CD4-positive, alpha-beta T cell treated with Interleukin-1 beta for 1 hour (primary cell): ENCODE measurements around the gene EFCC1.

Experiments
- DNase-seq, 2 donors: peaks; one replicate each; pipeline ENCODE4 v3.0.0-alpha.2; 2020 to 2022

The EFCC1 gene

GRCh38 chr3:129015388-129016105 lies 14.4 kb downstream of the EFCC1 start:
- peak; percentile 25 to 55 for DNase-seq

- peak; percentile 70 to 80 for DNase-seq
Measured at GRCh38 chr3:129016356-129016719, 15.2 kb downstream of the EFCC1 start.

GRCh38 chr3:129016720-129017483 lies 15.8 kb downstream of the EFCC1 start:
- peak; percentile 65 to 82 for DNase-seq

- no peak for DNase-seq
Measured at GRCh38 chr3:129017484-129017899, 16.4 kb downstream of the EFCC1 start.

- DNase-seq = no peak
Measured at GRCh38 chr3:129018271-129018670, 17.2 kb downstream of the EFCC1 start.

- DNase-seq = no peak
Measured at GRCh38 chr3:129018751-129019150, 17.6 kb downstream of the EFCC1 start.

GRCh38 chr3:129019266-129019665 lies 18.2 kb downstream of the EFCC1 start:
- DNase-seq = no peak

GRCh38 chr3:129020691-129021090 lies 19.6 kb downstream of the EFCC1 start:
- no peak for DNase-seq

GRCh38 chr3:129021140-129021551 lies 20.0 kb downstream of the EFCC1 start:
- no peak for DNase-seq

GRCh38 chr3:129022114-129023007 lies 21.3 kb downstream of the EFCC1 start:
- no peak for DNase-seq

- DNase-seq = no peak
Measured at GRCh38 chr3:129023008-129023358, 21.9 kb downstream of the EFCC1 start.

GRCh38 chr3:129023909-129024308 lies 22.8 kb downstream of the EFCC1 start:
- no peak for DNase-seq

GRCh38 chr3:129025108-129025507 lies 24.0 kb downstream of the EFCC1 start:
- no peak for DNase-seq

- DNase-seq = no peak
Measured at GRCh38 chr3:129025691-129026435, 24.8 kb downstream of the EFCC1 start.

GRCh38 chr3:129026728-129027543 lies 25.8 kb downstream of the EFCC1 start:
- DNase-seq = peak; percentile 94

GRCh38 chr3:129027544-129027880 lies 26.4 kb downstream of the EFCC1 start:
- DNase-seq = no peak

GRCh38 chr3:129028866-129029265 lies 27.8 kb downstream of the EFCC1 start:
- no peak for DNase-seq

- no peak for DNase-seq
Measured at GRCh38 chr3:129030611-129031010, 29.5 kb downstream of the EFCC1 start.

GRCh38 chr3:129031476-129032215 lies 30.5 kb downstream of the EFCC1 start:
- no peak for DNase-seq

GRCh38 chr3:129032716-129033115 lies 31.6 kb downstream of the EFCC1 start:
- no peak for DNase-seq

- no peak for DNase-seq
Measured at GRCh38 chr3:129033151-129033550, 32.0 kb downstream of the EFCC1 start.
